ENCODE data around the gene MSRB3. TPM values are rescaled to one million over a fixed set of nuclear protein-coding genes. Genes with fewer than 3 reads are reported as not detected.

MSRB3 gene
- total RNA-seq, 1 experiment from 2014 or later = 31.1 TPM

- TF ChIP-seq CTCF (IDR thresholded peaks at IDR 0.05; ENCODE audit: unreplicated experiment) = no peak
- DNase-seq (ENCODE audit: unreplicated experiment) = no peak
- no peak overlapping the region for H3K27ac Mint-ChIP-seq (ENCODE audit: low read depth, unreplicated experiment)
- ChIA-PET POLR2A (no interaction called here), CTCF (interaction anchor here (1.7 kb wide), 1 partner anchor 8 kb away, joined by 8 read pairs; no protein-coding TSS in a partner anchor)
- H3K9me3 Mint-ChIP-seq (ENCODE audit: unreplicated experiment) = peaks cover 16% of the 10 kb centered on the region
- no peaks in the 10 kb centered on the region for H3K27me3 Mint-ChIP-seq (ENCODE audit: insufficient read depth, unreplicated experiment)
- no TSS peak for BruUV-seq (replicated peaks)
- peaks cover 8% of the 10 kb centered on the region for H3K4me1 Mint-ChIP-seq (ENCODE audit: insufficient read depth, unreplicated experiment)
- intact Hi-C loops (cut with micrococcal nuclease) = no loop called here
- no peaks in the 10 kb centered on the region for H3K36me3 Mint-ChIP-seq (ENCODE audit: insufficient read depth, unreplicated experiment)
- no peak overlapping the region for H3K4me3 Mint-ChIP-seq (ENCODE audit: unreplicated experiment)
Measured at GRCh38 chr12:65419284-65420072, 141.0 kb downstream of the MSRB3 start.

GRCh38 chr12:65420941-65421340 is 142.5 kb downstream of the MSRB3 start:
- ChIA-PET CTCF (interaction anchor here (1.7 kb wide), 1 partner anchor 10 kb away, joined by 8 read pairs; no protein-coding TSS in a partner anchor), POLR2A (no interaction called here)
- H3K27ac Mint-ChIP-seq (ENCODE audit: low read depth, unreplicated experiment) = no peak overlapping the region
- no peak overlapping the region for H3K4me3 Mint-ChIP-seq (ENCODE audit: unreplicated experiment)
- H3K9me3 Mint-ChIP-seq (ENCODE audit: unreplicated experiment) = peaks cover 19% of the 10 kb centered on the region
- H3K36me3 Mint-ChIP-seq (ENCODE audit: insufficient read depth, unreplicated experiment) = no peaks in the 10 kb centered on the region
- peaks cover 3% of the 10 kb centered on the region for H3K4me1 Mint-ChIP-seq (ENCODE audit: insufficient read depth, unreplicated experiment)
- no peaks in the 10 kb centered on the region for H3K27me3 Mint-ChIP-seq (ENCODE audit: insufficient read depth, unreplicated experiment)
- intact Hi-C loops (cut with micrococcal nuclease) = no loop called here
- no peak for DNase-seq (ENCODE audit: unreplicated experiment)
- no TSS peak for BruUV-seq (replicated peaks)
- no peak for TF ChIP-seq CTCF (IDR thresholded peaks at IDR 0.05; ENCODE audit: unreplicated experiment)

- no peak for TF ChIP-seq CTCF (IDR thresholded peaks at IDR 0.05; ENCODE audit: unreplicated experiment)
- peaks cover 5% of the 10 kb centered on the region for H3K36me3 Mint-ChIP-seq (ENCODE audit: insufficient read depth, unreplicated experiment)
- H3K27ac Mint-ChIP-seq (ENCODE audit: low read depth, unreplicated experiment) = no peak overlapping the region
- H3K4me1 Mint-ChIP-seq (ENCODE audit: insufficient read depth, unreplicated experiment) = peaks cover 29% of the 10 kb centered on the region
- no peak for DNase-seq (ENCODE audit: unreplicated experiment)
- CTCF ChIA-PET = interaction anchor here (0.7 to 1.0 kb wide), 2 partner anchors 14 to 27 kb away, joined by 3 to 5 read pairs; no protein-coding TSS in a partner anchor
- no peaks in the 10 kb centered on the region for H3K27me3 Mint-ChIP-seq (ENCODE audit: insufficient read depth, unreplicated experiment)
- no TSS peak for BruUV-seq (replicated peaks)
- POLR2A ChIA-PET = no interaction called here
- peaks cover 9% of the 10 kb centered on the region for H3K9me3 Mint-ChIP-seq (ENCODE audit: unreplicated experiment)
- intact Hi-C loops (cut with micrococcal nuclease) = no loop called here
- H3K4me3 Mint-ChIP-seq (ENCODE audit: unreplicated experiment) = no peak overlapping the region
Measured at GRCh38 chr12:65427646-65428045, 149.2 kb downstream of the MSRB3 start.

- Mint-ChIP-seq H3K4me3 (ENCODE audit: unreplicated experiment) (no peak overlapping the region), H3K9me3 (ENCODE audit: unreplicated experiment) (peaks cover 7% of the 10 kb centered on the region), H3K27ac (ENCODE audit: low read depth, unreplicated experiment) (no peak overlapping the region), H3K27me3 (ENCODE audit: insufficient read depth, unreplicated experiment) (no peaks in the 10 kb centered on the region), H3K4me1 (ENCODE audit: insufficient read depth, unreplicated experiment) (peaks cover 30% of the 10 kb centered on the region), H3K36me3 (ENCODE audit: insufficient read depth, unreplicated experiment) (peaks cover 5% of the 10 kb centered on the region)
- ChIA-PET POLR2A (no interaction called here), CTCF (interaction anchor here (0.9 kb wide), 1 partner anchor 173 kb away, joined by 3 read pairs; no protein-coding TSS in a partner anchor)
- BruUV-seq (replicated peaks) = no TSS peak
- DNase-seq (ENCODE audit: unreplicated experiment) = no peak
- no peak for TF ChIP-seq CTCF (IDR thresholded peaks at IDR 0.05; ENCODE audit: unreplicated experiment)
- intact Hi-C loops (cut with micrococcal nuclease) = no loop called here
Measured at GRCh38 chr12:65430006-65430405, 151.5 kb downstream of the MSRB3 start.

Data from MCF 10A (cell line).